22Rv1 (cell line): ENCODE data around the gene VIPR1.

ENCODE experiments used
- CTCF ChIP-seq: fragments of 450-650 bp; IDR thresholded peaks from 2 replicates; pipeline ENCODE4 v1.5.1; 2017; ENCODE audit warnings: mild to moderate bottlenecking
- ZFX ChIP-seq: fragments of 450-650 bp; IDR thresholded peaks from 2 replicates; pipeline ENCODE4 v1.6.1; 2017; ENCODE audit warnings: antibody characterized with exemption, borderline replicate concordance

GRCh38 chr3:42497009-42497731 is 5.3 kb upstream of the VIPR1 start:
- TF ChIP-seq CTCF, result no peak
- TF ChIP-seq ZFX, result no peak
